ENCODE data around the gene ADGRG1.

Gene ADGRG1

DNA sequence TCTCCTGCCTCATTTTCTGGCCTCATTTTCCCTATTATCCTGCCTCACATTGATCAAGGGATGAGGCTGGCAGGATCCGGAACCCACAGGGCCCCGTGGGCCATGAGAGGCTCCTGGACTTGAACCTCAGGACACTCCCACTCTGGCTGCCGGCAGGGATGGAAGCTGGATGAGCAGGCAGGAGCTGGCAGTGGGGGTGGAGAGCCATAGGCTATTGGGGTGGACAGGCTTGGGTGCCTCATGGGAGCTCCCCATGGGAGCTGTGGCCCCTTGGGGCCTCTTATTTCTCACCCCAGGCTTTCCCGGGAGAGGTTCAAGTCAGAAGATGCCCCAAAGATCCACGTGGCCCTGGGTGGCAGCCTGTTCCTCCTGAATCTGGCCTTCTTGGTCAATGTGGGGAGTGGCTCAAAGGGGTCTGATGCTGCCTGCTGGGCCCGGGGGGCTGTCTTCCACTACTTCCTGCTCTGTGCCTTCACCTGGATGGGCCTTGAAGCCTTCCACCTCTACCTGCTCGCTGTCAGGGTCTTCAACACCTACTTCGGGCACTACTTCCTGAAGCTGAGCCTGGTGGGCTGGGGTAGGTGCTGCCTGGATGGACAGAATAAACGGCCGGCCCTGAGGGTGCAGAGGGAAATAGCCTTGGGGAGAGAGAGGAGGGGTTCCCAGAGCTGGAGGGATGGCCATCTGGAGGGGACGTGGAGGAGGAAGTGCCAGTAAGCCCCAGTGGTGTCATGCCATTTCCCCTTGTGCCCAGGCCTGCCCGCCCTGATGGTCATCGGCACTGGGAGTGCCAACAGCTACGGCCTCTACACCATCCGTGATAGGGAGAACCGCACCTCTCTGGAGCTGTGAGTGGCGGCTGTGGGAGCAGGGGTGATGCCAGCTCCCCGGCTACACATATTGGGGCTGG, 55.5 kb downstream of the ADGRG1 start:
- no peak for DNase-seq (ENCODE audit: low read depth)

DNA sequence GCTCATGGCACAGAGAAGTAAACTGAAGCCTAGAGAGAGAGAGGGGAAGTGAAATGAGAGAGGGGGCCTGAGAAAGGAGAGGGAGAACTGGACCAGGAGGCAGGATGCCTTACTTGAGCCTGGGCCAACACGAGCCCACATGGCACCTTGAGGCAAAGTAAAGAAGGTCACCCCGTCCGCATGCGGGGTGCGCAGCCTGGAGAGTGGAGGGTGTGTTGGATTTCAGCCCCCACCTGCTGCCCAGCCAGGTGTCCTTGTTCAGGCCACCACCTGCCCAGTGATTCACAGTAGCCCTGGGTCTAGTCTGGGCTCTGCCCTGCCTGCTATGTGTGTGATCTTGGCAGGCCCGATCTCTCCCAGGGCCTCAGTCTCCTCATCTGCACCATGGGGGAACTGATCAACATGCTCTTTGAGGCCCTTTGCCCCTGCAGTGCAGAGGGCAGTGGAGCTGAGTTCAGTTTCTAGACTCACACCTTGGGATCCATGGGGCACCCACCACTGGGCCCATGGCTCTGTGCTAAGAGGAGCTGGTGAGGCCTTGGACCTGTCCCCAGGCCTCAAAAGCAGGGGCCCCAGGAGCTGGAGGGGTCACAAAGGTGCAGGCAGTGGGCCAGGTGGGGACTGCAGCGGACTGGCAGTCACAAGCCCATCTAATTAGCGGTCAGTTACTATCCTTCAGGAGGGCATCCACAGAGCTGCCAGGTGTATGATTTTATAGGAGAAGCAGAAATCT, 56.4 kb downstream of the ADGRG1 start:
- DNase-seq (ENCODE audit: low read depth): no peak

DNA sequence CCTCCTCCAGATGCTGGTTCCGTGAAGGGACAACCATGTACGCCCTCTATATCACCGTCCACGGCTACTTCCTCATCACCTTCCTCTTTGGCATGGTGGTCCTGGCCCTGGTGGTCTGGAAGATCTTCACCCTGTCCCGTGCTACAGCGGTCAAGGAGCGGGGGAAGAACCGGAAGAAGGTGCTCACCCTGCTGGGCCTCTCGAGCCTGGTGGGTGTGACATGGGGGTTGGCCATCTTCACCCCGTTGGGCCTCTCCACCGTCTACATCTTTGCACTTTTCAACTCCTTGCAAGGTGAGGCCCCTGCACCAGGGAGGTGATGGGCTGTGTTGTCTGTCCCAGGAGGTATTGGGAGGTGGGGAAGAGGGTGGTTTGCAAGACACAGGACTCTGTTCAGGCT, 57.2 kb downstream of the ADGRG1 start:
- no peak for DNase-seq (ENCODE audit: low read depth)

DNA sequence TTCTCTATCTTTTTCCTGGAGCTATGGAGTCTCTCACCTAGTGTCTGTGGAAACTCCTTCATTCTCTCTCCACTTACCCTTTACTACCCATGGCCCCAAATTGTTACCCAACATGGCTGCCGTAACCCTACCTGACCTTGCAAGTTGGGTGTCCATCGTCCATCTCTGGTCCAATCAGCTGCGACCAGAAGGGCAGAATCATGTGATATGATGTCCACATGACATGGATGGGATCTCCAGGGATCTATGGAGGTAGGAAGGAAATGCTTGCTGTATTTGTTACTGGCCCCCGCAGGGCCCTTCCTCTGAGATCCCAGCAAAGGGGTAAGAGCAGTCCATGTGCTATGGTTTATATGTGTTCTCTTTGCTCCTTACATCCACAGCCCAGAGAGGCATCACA, 58.1 kb downstream of the ADGRG1 start:
- no peak for DNase-seq (ENCODE audit: low read depth)

DNA sequence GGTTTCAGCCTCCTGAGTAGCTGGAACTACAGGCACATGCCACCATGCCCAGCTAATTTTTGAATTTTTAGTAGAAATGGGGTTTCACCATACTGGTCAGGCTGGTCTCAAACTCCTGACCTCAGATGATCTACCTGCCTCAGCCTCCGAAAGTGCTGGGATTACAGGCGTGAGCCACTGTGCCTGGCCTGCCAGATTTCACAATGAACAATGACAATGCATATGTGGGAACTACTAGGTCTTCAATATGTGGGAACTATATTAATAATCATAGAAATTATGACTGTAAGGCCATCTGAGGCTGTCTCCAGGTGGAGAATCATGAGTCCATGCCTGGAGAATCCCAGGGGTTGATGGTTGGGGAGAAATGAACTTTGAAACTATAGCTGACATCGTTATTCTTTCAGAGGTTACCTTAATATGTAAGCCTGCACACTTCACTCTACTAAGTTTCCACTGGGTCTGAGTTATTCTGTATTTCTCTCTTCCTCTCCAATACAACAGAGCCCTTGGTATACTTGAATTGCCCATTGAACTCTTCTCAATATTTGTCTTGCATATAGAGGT, 59.0 kb downstream of the ADGRG1 start:
- no peak for DNase-seq (ENCODE audit: low read depth)

DNA sequence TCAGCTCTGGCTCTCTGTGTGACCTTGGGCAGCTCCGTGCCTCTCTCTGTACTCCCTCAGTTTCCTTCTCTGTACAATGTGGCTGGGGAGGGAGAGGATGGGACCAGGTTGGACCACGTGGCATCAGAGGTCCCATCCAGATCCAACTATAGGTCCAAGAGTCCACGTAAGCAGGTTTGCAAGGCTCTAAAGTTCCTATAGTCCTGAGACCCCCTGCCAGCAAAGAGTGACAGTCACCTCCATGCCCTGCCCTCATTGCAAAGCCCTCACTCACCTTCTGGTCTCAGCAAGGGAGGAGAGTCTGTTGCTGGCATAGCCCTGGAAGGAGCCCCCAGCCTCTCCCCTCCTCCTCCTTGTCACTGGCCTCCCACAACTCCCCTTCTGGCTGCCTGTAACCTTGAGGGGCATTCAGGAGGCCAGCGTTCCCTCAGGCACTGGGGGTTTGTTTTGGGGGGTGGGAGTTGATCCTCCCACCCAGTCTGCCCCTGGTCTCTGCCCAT, 60.1 kb downstream of the ADGRG1 start:
- no peak for DNase-seq (ENCODE audit: low read depth)

DNA sequence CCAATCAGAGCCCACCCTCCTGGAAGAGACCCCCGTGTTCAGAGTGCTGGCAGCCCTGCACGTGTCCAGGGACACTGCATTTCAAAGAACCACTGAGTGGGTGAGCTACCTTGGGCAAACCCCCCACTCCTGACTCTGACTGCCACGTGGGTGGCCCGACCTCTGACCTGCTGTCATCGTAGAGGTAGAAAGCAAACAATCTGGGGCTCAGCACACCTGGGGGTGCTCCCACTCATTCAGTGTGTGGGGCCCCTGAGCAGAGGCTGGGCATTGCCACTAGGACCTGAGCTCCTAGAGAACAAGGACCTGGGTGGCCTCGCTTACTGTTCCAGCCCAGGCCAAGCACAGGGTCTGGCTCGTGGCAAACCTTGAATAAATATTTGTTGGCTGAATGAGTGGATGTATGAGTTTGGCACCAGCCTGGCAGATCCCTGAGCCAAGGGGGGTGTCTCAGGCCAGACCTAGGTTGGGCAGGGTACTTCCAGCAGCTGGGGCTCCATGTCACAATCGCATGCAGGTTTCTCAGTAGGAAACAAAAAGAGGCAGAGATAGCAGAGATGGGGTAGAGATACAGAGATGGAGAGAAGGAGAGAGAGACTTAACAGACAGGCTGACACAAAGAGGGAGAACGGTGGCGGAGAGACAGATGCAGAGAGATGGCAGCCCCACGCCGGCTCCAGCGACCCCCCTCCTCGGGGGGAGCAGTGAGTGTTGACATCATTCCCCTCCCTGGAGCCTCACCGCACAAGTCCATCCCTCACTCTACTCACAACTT, 60.7 kb downstream of the ADGRG1 start:
- DNase-seq (ENCODE audit: low read depth): no peak

DNA sequence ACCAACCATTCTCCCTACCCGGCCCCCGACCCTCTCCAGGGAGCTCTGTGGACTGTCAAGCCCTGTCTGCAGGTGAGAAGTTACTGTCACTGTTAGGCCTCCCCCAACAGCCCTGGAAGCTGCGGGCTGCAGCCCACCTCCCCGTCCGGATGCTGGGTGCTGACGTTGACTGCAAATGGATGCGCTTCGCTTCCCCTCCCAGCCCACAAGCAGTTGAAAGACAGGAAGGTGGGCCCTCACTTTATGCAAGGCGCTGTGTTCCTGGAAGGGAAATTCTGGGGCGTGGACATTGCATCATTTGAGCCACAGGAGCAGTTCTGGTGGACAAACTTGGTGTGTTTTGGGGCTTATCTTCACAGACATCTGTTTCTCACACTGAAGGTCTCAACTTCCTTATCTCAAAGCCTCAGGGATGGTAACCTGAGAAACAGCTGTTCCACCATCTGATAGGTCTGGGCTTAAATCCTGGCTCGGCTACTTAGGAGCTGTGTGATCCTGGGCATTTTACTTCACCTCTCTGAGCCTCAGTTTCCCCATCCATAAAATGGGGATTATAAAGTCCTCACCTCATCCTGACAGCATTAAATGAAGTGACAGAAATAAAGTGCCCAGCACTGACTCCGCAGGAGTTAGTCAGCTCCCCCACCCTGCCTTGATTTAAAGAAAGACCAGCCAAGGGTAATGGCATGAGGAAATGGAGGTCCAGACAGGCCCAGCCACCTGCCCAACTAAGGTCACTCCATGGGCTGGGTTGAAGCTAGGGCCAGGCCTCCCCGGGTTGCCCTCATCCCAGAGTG, 61.5 kb downstream of the ADGRG1 start:
- no peak for DNase-seq (ENCODE audit: low read depth)

DNA sequence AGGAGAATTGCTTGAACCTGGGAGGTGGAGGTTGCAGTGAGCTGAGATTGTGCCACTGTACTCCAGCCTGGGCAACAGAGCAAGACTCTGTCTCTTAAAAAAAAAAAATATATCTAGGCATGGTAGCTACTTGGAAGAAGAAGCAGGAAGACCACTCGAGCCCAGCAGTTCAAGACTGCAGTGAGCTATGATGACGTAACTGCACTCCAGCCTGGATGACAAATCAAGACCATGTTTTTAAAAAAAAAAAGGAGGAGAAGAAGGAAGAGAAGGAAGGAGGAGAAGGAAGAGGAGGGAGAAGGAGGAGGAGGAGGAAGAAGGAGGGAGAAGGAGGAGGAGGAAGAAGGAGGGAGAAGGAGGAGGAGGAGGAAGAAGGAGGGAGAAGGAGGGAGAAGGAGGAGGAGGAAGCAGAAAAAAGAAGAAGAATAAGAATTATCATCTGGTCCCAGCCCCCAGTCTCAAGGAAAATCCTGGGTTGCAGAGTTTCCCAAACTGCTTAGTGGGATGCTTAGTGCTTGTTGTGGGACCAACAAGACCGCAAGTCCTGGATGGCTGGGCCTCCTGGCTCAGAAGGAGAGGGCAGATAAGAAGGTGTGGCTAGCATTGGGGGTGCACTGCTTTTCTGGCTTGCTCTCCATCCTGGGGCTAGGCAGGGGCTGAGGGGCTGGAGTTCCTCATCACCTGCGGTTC, 62.5 kb downstream of the ADGRG1 start:
- no peak for DNase-seq (ENCODE audit: low read depth)

DNA sequence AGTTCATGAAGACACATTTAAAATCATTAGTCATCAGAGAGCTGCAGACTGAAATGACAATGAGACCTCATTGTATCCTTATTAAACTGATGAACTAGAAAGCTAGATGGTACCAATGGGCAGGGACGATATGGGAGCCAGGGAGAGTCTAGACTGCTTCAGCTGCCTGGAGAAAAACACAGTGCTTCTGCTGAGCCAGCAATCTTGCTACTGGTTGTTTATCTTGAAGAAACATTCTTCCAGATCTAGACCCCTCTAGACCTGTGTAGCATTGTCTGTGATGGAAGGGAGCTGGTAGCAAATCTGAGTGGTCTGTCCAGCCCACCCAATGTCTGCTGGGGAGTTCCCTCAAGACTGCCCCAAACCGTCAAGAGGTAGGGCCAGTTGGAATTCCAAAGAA, 64.2 kb downstream of the ADGRG1 start:
- no peak for DNase-seq (ENCODE audit: low read depth)

DNA sequence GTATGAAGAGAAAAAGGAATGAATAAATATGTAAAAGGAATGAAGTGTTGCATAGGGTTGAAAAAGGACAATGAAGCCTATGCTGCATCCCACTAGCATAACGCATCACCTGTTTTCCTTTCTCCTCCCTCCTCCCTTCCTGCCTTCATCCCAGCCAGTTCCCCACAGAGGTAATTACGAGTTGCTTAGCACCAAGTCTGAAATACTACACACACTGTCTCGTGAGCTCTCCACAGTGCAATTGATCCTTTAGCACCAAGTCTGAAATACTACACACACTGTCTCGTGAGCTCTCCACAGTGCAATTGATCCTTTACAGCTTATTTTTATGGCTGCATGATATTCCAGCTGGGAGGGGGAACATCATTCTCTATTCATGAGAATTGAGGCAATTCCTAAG, 65.1 kb downstream of the ADGRG1 start:
- DNase-seq (ENCODE audit: low read depth): no peak

DNA sequence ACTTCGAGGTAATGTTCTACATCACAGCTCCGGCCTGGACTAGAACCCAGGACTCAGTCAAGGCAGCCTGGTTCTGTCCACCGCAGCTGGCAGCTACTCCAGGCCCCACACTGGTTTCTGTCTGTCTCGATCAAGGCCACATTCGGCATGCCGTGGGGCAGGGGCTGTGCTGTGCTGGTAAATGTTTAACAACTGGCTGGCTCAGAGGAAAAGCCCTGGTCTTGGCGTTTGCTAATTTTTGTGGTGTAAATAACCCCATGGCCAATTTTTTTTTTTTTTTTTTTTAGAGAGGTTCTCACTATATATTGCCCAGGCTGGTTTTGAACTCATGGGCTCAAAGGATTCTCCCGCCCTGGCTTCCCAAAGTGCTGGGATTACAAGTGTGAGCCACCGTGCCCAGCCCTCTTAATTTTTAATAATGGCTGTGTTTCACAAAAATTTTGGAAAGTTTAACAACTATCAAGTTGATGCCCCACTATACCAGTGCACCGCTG, 65.8 kb downstream of the ADGRG1 start:
- no peak for DNase-seq (ENCODE audit: low read depth)

DNA sequence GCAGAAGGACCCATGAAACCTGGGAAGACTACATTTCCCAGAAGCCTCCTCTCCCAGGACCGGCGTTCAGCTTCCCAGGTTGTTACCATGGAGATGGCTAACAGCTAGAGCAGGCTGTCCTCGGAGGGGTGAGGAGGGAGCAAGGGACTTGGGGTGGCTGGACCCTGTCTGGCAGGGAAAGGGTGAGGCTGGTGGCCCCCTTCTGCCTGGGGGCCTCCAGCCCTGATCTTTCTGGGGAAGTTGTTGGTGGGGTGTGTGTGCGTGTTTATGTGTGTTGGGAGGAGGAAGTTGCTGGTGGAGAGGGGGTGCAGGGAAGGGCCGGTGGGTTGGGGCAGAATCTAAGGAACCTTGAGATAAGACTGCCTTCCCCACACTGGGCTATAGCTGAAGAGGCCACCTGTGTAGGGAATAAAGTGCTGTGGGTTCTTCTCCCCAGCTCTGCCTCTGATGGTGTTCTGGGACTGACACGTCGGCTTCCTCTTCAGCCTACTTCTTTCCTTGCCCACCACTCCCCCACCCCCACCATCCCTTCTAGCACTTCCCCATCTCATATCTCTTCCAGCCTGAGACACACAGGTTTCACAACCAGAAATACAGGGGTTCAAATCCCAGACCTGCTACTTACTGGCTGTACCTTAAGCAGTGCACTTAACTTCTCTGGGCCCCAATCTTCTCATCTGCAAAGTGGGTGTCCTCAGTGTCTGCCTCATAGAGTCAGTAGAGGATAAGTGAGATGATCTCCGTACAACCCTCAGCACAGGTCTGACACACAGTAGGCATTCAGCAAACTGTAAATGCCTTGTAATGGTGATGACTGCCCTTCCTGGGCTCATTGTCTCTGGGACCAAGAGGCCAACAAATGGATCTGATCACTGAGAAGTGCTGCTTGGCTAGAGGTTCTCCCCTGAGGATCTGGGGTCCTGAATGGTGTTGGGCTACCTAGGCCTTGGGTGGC, 66.6 kb downstream of the ADGRG1 start, which contains the start of gene DRC7:
Gene DRC7 (plus strand): TSS at position 82 of the 955 bp plus-strand sequence. CDS start 3,144 bp downstream, outside the sequence.
- DNase-seq (ENCODE audit: low read depth): no peak

DNA sequence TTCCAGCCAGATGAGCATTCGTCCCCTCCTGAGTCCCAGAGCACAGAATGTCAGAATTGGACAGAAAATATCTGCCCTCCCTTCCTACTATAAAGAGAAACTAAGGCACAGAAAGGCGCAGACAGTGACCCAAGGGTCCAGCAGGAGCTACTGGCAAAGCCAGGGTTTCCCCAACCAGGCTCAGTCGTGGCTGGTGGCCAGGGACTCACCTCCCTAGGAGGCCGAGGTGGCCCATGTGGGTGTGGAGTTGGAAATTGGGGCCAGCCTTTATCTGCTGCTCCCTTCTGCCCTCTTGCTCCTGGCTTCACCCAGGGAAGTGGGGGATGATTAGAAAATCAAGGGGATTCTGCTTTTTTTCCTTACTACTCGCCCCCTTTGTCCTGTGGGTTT, 67.2 kb downstream of the ADGRG1 start:
- DNase-seq (ENCODE audit: low read depth): no peak

DNA sequence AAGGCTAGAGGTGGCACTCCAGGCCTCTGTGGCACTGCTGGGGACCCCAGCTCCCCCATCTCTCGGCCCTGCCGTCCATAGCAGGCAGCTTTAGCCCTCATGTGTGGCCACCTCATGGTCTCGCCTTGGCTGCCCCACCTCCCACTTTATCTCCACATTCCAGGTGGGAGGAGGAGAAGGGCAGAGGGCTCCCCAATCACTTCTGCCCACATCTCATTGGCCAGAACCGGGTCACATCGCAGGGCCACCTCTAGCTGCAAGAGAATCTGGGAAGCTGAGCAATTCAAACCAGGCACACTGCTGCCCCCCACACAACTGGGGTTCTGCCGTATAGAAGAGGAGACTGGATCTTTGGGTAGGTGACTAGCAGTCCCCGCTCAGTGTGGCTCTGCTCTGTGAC, 67.8 kb downstream of the ADGRG1 start:
- no peak for DNase-seq (ENCODE audit: low read depth)

DNA sequence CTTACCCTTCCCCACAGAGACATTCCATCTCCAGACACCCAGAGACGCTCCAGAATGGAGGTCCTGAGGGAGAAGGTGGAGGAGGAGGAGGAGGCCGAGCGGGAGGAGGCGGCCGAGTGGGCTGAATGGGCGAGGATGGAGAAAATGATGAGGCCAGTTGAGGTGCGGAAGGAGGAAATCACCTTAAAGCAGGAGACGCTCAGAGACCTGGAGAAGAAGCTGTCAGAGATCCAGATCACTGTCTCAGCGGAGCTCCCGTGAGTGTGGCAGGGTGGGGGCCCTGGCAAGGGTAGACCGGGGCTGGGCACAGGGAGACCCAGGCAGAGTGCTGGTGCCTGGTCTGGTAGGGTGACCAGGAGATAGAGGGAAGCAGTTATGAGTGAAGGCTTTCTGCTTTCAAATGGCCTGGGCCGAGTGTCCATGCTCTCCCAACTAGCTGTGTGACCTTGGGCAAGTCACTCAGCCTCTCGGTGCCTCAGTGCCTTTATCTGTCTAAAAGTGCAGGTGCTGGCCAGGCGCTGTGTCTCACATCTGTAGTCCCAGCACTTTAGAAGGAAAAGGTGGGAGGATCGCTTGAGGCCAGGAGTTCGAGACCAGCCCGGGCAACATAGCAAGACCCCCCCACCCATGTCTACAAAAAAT, 69.6 kb downstream of the ADGRG1 start:
- DNase-seq (ENCODE audit: low read depth): no peak

DNA sequence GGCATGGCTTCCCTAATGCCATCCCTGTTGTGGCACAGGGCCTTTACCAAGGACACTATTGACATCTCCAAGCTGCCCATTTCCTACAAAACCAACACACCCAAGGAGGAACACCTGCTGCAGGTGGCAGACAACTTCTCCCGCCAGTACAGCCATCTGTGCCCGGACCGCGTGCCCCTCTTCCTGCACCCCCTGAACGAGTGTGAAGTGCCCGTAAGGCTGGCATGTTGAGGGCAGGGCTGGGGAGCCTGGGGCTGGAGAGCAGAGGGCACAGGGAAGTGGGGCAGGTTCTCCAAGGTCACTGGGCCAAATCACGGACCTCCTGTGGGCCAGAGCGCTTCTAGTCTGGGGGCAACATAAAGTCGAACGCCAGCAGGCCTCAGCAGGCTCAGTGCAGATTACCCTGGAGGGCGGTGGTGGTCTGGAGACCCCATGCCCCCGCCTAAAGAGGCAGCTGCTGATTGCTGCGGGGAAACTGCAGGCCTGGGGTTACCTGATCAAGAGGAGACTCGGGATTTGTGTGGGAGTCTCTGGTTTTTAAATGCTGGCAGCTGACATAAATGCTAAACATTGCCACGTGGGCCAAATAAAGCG, 70.5 kb downstream of the ADGRG1 start:
- DNase-seq (ENCODE audit: low read depth): no peak

DNA sequence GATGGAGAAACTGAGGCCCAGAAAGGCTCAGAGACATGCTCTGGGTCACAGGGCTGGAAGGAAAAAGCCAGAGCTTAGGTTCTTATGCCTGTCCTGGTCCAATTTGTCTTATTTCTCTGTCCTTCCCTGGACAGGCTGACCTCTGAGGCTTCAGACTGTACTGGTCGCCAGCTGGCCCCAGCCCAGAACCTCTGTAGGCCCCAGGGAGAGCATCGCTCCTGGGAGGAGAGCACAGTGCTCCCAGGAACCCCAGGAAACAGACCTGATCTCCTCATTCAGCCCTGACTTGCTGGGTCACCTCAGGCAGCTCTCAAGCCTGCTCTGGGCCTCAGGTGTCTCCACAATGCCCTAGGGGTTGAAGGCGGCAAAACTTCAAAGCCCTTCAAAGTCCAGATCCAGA, 71.1 kb downstream of the ADGRG1 start:
- DNase-seq (ENCODE audit: low read depth): no peak

Measured in activated T-cell treated with anti-CD3 and anti-CD28 coated beads for 48 hours (primary cell).